HK-2 (cell line): ENCODE data around the gene SEMA3B.
"Not testable (repeated sequence)": the region's sequence is repeated elsewhere in the genome, so short reads cannot be mapped to it uniquely, and the experiment has no call there.

Source experiments
- DNase-seq: peaks from one replicate; pipeline ENCODE4 v3.0.0-alpha.2; 2018; ENCODE audit not compliant: unreplicated experiment

Gene SEMA3B

GRCh38 chr3:50258979-50259378, 10.0 kb upstream of the SEMA3B start:
- no peak for DNase-seq

GRCh38 chr3:50259432-50260026, 9.4 kb upstream of the SEMA3B start:
- DNase-seq, result no peak

GRCh38 chr3:50260027-50260941, 8.7 kb upstream of the SEMA3B start:
- peak; percentile 93 for DNase-seq

DNA sequence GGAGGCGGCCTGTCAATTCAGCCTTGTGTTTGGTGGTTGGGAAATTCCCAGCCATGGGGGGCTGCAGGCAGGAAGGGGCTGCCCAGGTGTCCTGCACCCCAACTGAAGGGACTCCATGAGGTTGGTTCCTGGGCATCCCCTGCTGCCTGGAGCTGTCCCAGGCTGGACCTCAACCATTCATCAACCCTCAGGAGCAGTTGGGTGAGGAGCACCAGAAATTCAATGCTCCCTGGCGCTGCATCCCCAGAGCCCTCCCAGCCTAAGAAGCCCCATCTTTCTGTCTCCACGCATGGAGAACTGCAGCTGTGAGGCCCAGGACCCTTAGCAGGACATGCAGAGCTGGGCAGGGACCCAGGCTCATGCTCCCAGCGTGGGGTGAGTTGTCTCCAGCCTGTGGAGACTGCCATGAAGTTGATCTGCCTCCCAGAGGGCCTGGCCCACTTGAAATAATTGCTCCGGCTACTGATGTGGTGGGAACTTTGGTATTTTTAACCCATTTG, 8.0 kb upstream of the SEMA3B start:
- no peak for DNase-seq

DNA sequence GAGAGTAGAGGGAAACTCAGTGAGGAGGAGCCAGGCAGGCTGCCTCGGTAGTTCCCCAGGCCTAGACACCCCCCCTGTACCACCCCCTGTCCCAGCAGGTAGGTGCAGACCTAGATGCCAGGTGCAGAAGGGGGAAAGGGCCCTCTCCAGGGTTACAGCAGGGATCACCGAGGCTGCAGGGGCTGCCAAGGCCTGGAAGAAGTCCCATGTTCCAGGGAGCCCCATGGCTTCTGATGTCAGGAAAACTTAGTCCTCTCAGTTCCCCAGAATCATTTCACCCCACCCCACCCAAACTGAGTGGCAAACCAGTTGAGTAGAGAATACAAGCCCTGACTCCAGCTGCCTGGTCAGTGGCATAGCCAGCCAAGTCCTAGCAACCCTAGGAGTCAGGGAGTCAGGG, 7.4 kb upstream of the SEMA3B start:
- DNase-seq, result no peak

DNA sequence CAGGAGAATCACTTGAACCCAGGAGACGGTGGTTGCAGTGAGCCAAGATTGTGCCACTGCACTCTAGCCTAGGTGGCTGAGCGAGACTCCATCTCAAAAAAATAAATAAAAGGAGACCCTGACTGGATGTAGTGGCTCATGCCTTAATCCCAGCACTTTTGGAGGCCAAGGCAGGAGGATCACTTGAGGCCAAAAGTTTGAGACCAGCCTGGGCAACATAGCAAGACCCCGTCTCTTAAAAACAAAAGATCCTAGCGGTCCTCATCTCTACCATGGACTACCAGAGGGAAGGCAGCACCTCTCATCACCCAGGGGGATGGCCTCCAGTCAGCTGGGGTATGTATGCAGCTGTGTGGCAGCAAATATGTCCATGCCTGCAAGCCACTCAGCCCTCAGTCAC, 6.7 kb upstream of the SEMA3B start:
- not testable (repeated sequence) for DNase-seq

DNA sequence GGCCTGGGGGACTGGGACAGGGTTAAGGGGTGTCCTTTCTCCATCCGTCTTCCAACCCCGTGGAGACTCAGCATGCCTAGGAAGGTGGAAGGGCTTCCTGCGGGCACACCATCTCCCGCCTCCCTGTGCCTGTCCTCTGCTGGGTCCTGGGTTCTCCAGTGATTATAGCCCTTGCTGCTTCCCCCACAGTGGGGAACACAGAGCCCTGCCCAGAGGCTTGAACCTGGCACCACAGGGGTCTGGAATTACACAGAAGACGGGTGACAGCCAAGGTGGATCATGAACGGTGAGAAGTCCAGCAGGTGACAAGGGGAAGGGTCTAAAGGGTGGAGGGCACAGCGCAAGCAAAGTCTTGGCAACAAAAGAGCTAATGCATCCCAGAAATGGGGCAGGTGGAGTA, 6.2 kb upstream of the SEMA3B start:
- no peak for DNase-seq

- DNase-seq, result no peak
Measured at GRCh38 chr3:50263478-50264382, 5.2 kb upstream of the SEMA3B start.

GRCh38 chr3:50264383-50264963, 4.5 kb upstream of the SEMA3B start:
- DNase-seq, result peak; percentile 91

DNA sequence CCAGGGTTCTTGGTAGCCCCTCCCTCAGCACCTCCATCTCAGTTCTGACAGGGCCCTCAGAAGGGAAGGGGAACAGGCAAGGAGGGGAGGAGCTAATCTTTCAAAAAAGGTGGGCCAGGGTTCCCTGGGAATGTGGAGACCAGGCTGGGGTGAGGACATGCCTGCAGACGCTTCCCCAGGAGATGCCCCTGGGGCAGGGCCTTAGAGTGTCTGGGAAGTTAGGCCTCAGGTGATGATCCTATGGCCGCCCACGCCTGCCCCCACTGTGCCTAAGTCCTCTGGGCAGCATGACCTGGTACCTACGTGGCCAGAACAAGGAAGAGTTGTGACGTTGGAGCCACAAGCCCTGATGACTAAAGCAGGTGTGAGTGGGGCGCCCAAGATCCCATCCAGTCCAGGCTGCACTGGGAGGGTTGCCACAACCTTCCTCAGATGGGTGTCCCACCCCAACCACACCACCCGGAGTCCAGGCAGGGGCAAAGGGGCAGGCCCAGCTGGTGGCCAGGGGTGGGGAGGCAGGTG, 3.9 kb upstream of the SEMA3B start:
- peak; percentile 75 for DNase-seq

- DNase-seq, result no peak
Measured at GRCh38 chr3:50265571-50265970, 3.4 kb upstream of the SEMA3B start.

DNA sequence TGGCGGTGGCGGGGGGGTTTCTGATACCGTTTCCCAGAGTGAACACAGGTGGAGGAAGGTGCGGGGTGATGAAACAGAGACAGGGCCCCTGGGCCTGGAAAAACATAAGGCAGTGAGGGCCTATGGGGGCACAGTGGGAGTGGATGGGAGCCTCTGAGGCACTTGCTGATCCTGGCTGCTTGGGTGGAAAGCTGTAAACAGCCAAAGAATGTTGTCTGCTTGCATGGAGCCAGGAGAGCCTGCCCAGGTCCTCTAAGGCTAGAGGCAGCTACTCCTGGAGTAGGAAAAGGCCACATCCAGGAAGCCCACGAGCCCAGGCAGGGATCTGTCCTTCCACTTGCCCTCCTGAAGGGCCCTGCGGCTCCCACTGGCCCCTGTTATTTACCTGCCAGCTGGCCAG, 2.9 kb upstream of the SEMA3B start:
- no peak for DNase-seq

- DNase-seq, result no peak
Measured at GRCh38 chr3:50266836-50267235, 2.1 kb upstream of the SEMA3B start.

DNA sequence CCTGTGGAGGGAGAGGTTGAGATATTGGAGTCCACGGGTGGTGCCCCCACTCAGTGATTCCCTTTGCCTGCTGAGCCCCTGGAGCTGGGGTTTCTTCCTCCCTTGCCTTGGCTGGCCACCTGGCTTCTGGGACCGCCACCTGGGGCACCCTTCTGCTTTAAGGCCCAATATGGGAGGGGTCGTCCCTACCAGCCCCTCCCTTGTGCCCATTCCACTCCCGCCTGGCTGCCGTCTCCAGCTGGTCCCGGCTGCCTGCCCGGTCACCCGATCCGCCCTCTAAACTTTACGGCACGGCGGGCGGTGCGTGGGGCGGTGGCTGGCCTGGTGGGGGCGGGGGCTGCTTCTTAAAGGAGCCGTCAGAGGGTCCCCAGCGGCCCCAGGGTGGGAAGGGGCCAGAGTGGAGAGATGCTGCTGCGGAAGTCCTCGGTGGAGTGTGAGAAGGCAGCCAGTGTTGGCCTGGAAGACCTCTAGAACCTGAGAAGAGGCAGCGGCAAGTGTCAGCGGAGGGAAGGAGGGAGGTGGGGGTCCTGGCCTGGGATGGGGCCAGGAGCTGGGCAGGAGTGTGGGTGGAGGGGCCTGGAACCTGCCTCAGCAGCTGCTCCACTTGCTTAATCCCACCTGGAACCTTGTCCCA, 1.6 kb upstream of the SEMA3B start:
- DNase-seq, result no peak

- DNase-seq, result no peak
Measured at GRCh38 chr3:50268276-50268675, 671 bp upstream of the SEMA3B start.

- no peak for DNase-seq
Measured at GRCh38 chr3:50269460-50269859, 513 bp downstream of the SEMA3B start.

DNA sequence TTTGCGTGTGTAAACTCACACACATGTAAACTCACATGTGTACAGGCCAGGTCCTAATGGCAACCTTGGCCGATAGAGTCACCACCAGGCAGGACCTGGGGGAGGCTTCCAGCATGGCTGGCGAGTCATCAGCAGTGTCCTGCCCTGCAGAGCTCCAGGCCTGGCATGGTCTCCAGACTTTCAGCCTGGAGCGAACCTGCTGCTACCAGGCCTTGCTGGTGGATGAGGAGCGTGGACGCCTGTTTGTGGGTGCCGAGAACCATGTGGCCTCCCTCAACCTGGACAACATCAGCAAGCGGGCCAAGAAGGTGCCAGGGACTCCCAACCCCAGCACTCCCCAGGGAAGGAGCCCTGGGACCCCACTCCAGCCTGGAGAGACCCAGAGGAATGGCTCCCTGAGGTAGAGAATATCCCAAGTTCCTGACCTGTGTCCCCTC, 1.0 kb downstream of the SEMA3B start:
- no peak for DNase-seq

GRCh38 chr3:50270422-50271224, 1.7 kb downstream of the SEMA3B start:
- DNase-seq, result no peak

- no peak for DNase-seq
Measured at GRCh38 chr3:50271314-50271936, 2.5 kb downstream of the SEMA3B start.

DNA sequence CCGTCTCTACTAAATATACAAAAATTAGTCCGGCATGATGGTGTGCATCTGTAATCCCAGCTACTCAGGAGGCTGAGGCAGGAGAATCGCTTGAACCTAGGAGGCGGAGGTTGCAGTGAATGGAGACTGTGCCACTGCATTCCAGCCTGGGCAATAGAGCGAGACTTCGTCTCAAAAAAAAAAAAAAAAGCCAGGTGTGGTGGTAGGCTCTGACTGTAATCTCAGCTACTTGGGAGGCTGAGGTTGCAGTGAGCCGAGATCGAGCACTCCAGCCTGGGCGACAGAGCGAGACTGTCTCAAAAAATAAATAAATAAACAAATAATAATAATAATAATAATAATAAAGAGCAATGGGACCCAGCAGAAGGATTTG, 3.6 kb downstream of the SEMA3B start:
- not testable (repeated sequence) for DNase-seq
